Activated naive CD4-positive, alpha-beta T cell treated with Interleukin-2 at 50 U/mL for 16 hours (primary cell): ENCODE measurements around the gene JKAMP.

Experiments
- DNase-seq: peaks from one replicate; pipeline ENCODE4 v3.0.0-alpha.2; 2020

JKAMP gene

DNA sequence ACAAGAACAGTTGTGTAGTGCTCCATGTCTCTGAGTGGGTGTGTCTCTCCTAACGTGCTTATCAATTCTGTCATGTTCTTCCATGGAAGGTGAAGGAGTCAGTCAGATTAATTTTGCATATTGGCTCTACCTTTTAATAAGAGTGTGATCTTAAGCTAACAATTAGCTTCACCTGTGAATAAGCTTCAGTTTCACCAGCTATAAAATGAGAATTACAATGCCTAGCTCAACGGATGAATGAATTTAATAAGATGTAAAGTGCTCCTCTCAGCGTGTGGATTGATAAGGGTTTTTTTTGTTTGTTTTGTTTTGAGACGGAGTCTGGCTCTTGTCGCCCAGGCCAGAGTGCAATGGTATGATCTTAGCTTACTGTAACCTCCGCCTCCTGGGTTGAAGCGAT lies 59.6 kb downstream of the JKAMP start:
- no peak for DNase-seq

DNA sequence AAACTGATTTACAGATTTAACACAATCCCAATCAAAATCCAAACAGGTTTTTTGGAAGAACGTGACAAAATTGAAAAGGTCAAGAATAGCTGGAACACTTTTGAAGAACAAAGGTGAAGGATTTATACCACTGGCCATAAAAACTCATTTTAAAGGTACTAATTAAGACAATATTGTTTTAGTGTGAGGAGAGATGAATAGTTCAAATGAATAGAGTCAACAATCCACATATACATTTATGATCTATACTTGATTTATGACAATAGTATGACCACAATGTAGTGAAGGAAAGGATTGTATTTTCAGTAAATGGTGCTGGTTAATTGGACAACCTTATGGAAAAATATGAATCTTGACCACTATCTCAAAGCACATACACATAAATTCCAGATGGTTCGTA lies 63.0 kb downstream of the JKAMP start:
- DNase-seq = no peak
